ENCODE results near the gene TFB1M.

TFB1M gene

GRCh38 chr6:155303361-155303870 is 10.9 kb downstream of the TFB1M start:
- H3K27ac ChIP-seq (ENCODE audit: low read length), result no peak overlapping the region
- H3K9me3 ChIP-seq (replicated peaks; ENCODE audit: insufficient read depth, low read length), result no peaks in the 10 kb centered on the region
- no peaks in the 10 kb centered on the region for H3K9me2 ChIP-seq (replicated peaks; ENCODE audit: insufficient read depth, low read length)
- no peaks in the 10 kb centered on the region for H3K4me1 ChIP-seq (ENCODE audit: low read length)
- no peaks in the 10 kb centered on the region for H3K27me3 ChIP-seq (replicated peaks; ENCODE audit: insufficient read depth, low read length)
- no peak for DNase-seq
- H3K9ac ChIP-seq (ENCODE audit: low read length), result no peak overlapping the region
- H4K20me1 ChIP-seq (ENCODE audit: insufficient read depth, low read length), result no peaks in the 10 kb centered on the region
- H3K79me2 ChIP-seq (ENCODE audit: low read length), result no peaks in the 10 kb centered on the region
- no peak for TF ChIP-seq EZH2 (optimal IDR thresholded peaks at IDR 0.05; ENCODE audit: low read depth, low read length)
- TF ChIP-seq EZH2phosphoT487 (IDR thresholded peaks at IDR 0.05; ENCODE audit: low read length), result no peak
- TF ChIP-seq, protein P1, sequence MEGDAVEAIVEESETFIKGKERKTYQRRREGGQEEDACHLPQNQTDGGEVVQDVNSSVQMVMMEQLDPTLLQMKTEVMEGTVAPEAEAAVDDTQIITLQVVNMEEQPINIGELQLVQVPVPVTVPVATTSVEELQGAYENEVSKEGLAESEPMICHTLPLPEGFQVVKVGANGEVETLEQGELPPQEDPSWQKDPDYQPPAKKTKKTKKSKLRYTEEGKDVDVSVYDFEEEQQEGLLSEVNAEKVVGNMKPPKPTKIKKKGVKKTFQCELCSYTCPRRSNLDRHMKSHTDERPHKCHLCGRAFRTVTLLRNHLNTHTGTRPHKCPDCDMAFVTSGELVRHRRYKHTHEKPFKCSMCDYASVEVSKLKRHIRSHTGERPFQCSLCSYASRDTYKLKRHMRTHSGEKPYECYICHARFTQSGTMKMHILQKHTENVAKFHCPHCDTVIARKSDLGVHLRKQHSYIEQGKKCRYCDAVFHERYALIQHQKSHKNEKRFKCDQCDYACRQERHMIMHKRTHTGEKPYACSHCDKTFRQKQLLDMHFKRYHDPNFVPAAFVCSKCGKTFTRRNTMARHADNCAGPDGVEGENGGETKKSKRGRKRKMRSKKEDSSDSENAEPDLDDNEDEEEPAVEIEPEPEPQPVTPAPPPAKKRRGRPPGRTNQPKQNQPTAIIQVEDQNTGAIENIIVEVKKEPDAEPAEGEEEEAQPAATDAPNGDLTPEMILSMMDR (IDR thresholded peaks at IDR 0.05; ENCODE audit: low read length), result no peak
- no peaks in the 10 kb centered on the region for H3F3A ChIP-seq (ENCODE audit: insufficient read depth, low read length)
- H3K4me2 ChIP-seq (ENCODE audit: low read depth, low read length), result no peak overlapping the region
- H3K4me3 ChIP-seq (ENCODE audit: low read length), result no peak overlapping the region
- H3K36me3 ChIP-seq (replicated peaks; ENCODE audit: insufficient read depth, low read length), result no peaks in the 10 kb centered on the region
- no peak overlapping the region for H2AFZ ChIP-seq (ENCODE audit: low read length)

- H2AFZ ChIP-seq (ENCODE audit: low read length), result no peak overlapping the region
- H3K27ac ChIP-seq (ENCODE audit: low read length), result no peak overlapping the region
- no peaks in the 10 kb centered on the region for H3K4me1 ChIP-seq (ENCODE audit: low read length)
- H3K9me3 ChIP-seq (replicated peaks; ENCODE audit: insufficient read depth, low read length), result no peaks in the 10 kb centered on the region
- no peaks in the 10 kb centered on the region for H3K79me2 ChIP-seq (ENCODE audit: low read length)
- H3K36me3 ChIP-seq (replicated peaks; ENCODE audit: insufficient read depth, low read length), result no peaks in the 10 kb centered on the region
- TF ChIP-seq EZH2 (optimal IDR thresholded peaks at IDR 0.05; ENCODE audit: low read depth, low read length), result no peak
- TF ChIP-seq, protein P1 (IDR thresholded peaks at IDR 0.05; ENCODE audit: low read length), result no peak
- TF ChIP-seq EZH2phosphoT487 (IDR thresholded peaks at IDR 0.05; ENCODE audit: low read length), result no peak
- no peaks in the 10 kb centered on the region for H3K27me3 ChIP-seq (replicated peaks; ENCODE audit: insufficient read depth, low read length)
- DNase-seq, result no peak
- no peaks in the 10 kb centered on the region for H3F3A ChIP-seq (ENCODE audit: insufficient read depth, low read length)
- no peak overlapping the region for H3K4me2 ChIP-seq (ENCODE audit: low read depth, low read length)
- H3K4me3 ChIP-seq (ENCODE audit: low read length), result no peak overlapping the region
- H4K20me1 ChIP-seq (ENCODE audit: insufficient read depth, low read length), result no peaks in the 10 kb centered on the region
- H3K9me2 ChIP-seq (replicated peaks; ENCODE audit: insufficient read depth, low read length), result no peaks in the 10 kb centered on the region
- no peak overlapping the region for H3K9ac ChIP-seq (ENCODE audit: low read length)
These were observed 12.4 kb downstream of the TFB1M start for GRCh38 chr6:155301867-155302266.

DNA sequence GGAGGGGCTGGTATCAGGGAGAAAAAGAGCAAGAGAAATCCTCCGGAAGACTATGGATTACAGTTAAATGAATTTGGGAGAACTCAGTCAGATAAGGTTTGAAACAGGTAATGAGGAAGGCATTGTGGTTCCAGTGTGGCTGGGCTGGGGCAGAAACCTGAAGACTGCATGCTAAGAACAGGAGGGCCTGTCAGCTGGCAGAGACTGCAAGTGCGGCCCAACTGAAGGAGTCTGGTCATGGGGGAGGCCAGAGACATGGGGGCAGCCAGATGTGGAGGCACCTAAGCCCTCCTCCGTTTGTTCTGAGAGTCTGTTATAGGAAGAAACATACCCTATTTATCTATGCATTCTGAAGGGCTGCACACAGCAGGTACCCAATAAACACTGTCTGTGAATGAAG is 16.6 kb downstream of the TFB1M start:
- H3K9ac ChIP-seq (ENCODE audit: low read length), result no peak overlapping the region
- H3K9me3 ChIP-seq (replicated peaks; ENCODE audit: insufficient read depth, low read length), result no peaks in the 10 kb centered on the region
- no peaks in the 10 kb centered on the region for H4K20me1 ChIP-seq (ENCODE audit: insufficient read depth, low read length)
- DNase-seq, result no peak
- no peaks in the 10 kb centered on the region for H3K9me2 ChIP-seq (replicated peaks; ENCODE audit: insufficient read depth, low read length)
- H3K27me3 ChIP-seq (replicated peaks; ENCODE audit: insufficient read depth, low read length), result no peaks in the 10 kb centered on the region
- H3K36me3 ChIP-seq (replicated peaks; ENCODE audit: insufficient read depth, low read length), result no peaks in the 10 kb centered on the region
- no peak overlapping the region for H3K4me3 ChIP-seq (ENCODE audit: low read length)
- H3K27ac ChIP-seq (ENCODE audit: low read length), result no peak overlapping the region
- TF ChIP-seq EZH2phosphoT487 (IDR thresholded peaks at IDR 0.05; ENCODE audit: low read length) (no peak), EZH2 (optimal IDR thresholded peaks at IDR 0.05; ENCODE audit: low read depth, low read length) (no peak)
- TF ChIP-seq, protein P1 (IDR thresholded peaks at IDR 0.05; ENCODE audit: low read length), result no peak
- no peaks in the 10 kb centered on the region for H3K4me1 ChIP-seq (ENCODE audit: low read length)
- H3K79me2 ChIP-seq (ENCODE audit: low read length), result no peaks in the 10 kb centered on the region
- no peak overlapping the region for H2AFZ ChIP-seq (ENCODE audit: low read length)
- no peak overlapping the region for H3K4me2 ChIP-seq (ENCODE audit: low read depth, low read length)
- no peaks in the 10 kb centered on the region for H3F3A ChIP-seq (ENCODE audit: insufficient read depth, low read length)

Data from MM.1S (cell line).